ENCODE data around the gene CNTN5.

- TF ChIP-seq POLR2AphosphoS5 (IDR thresholded peaks at IDR 0.05; ENCODE audit: borderline replicate concordance, low read depth, low read length), result no peak
- TF ChIP-seq EZH2 (IDR thresholded peaks at IDR 0.05), result no peak
- no peak for TF ChIP-seq FOXP2 (optimal IDR thresholded peaks at IDR 0.05; ENCODE audit: control extremely low read depth, extremely low read length, insufficient read depth)
Observed at GRCh38 chr11:99117603-99118002, 96.9 kb downstream of the CNTN5 start.
